ENCODE results near the gene CNTN5.

Gene CNTN5

DNA sequence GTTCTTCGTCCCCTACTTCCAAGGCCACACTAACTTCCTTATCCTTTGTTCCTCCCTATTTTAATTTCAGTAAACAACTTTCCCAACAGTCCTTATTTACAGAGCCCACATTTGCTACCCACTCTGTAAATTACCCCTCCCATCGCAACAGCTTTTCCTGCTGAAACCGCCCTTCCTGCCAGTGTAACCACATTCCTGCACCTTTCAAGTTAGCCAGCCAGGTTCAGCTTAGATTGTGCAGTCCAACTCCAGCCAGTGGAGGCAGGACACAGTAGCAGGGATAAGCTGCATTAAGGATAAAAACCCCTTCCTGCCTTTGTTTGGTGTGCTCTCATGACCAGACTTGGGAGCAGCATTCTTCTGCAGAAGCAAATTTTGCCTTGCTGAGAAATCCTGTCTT, 898.0 kb downstream of the CNTN5 start:
- TF ChIP-seq TEAD4 (IDR thresholded peaks at IDR 0.05), result no peak
- TF ChIP-seq YY1 (IDR thresholded peaks at IDR 0.05; ENCODE audit: low read depth), result no peak
- TF ChIP-seq NFIC (IDR thresholded peaks at IDR 0.05), result no peak
- TF ChIP-seq TAF1 (IDR thresholded peaks at IDR 0.05; ENCODE audit: low read depth), result no peak
- TF ChIP-seq USF1 (IDR thresholded peaks at IDR 0.05), result no peak
- no peak for TF ChIP-seq TCF12 (IDR thresholded peaks at IDR 0.05; ENCODE audit: low read depth)
- TF ChIP-seq FOXM1 (IDR thresholded peaks at IDR 0.05; ENCODE audit: borderline replicate concordance, low read depth), result no peak
- no peak for TF ChIP-seq EP300 (IDR thresholded peaks at IDR 0.05; ENCODE audit: borderline replicate concordance)
- TF ChIP-seq CREB1 (IDR thresholded peaks at IDR 0.05; ENCODE audit: low read depth), result no peak
- no peak for TF ChIP-seq REST (IDR thresholded peaks at IDR 0.05; ENCODE audit: low read depth)
- TF ChIP-seq, protein P1, sequence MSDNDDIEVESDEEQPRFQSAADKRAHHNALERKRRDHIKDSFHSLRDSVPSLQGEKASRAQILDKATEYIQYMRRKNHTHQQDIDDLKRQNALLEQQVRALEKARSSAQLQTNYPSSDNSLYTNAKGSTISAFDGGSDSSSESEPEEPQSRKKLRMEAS (IDR thresholded peaks at IDR 0.05), result no peak
- TF ChIP-seq RAD21 (IDR thresholded peaks at IDR 0.05; ENCODE audit: low read depth), result no peak

GRCh38 chr11:99920956-99921355, 900.2 kb downstream of the CNTN5 start:
- TF ChIP-seq FOXM1 (IDR thresholded peaks at IDR 0.05; ENCODE audit: borderline replicate concordance, low read depth), result no peak
- no peak for TF ChIP-seq YY1 (IDR thresholded peaks at IDR 0.05; ENCODE audit: low read depth)
- no peak for TF ChIP-seq EP300 (IDR thresholded peaks at IDR 0.05; ENCODE audit: borderline replicate concordance)
- TF ChIP-seq EGR1 (IDR thresholded peaks at IDR 0.05), result no peak
- no peak for TF ChIP-seq TEAD4 (IDR thresholded peaks at IDR 0.05)

GRCh38 chr11:99925968-99926367, 905.2 kb downstream of the CNTN5 start:
- TF ChIP-seq ZBTB7A (IDR thresholded peaks at IDR 0.05; ENCODE audit: low read depth), result no peak
- TF ChIP-seq RAD21 (IDR thresholded peaks at IDR 0.05; ENCODE audit: low read depth), result no peak
- TF ChIP-seq TEAD4 (IDR thresholded peaks at IDR 0.05), result no peak
- no peak for TF ChIP-seq EP300 (IDR thresholded peaks at IDR 0.05; ENCODE audit: borderline replicate concordance)
- TF ChIP-seq FOXM1 (IDR thresholded peaks at IDR 0.05; ENCODE audit: borderline replicate concordance, low read depth), result no peak
- TF ChIP-seq EGR1 (IDR thresholded peaks at IDR 0.05), result no peak
- no peak for TF ChIP-seq TCF12 (IDR thresholded peaks at IDR 0.05; ENCODE audit: low read depth)
- no peak for TF ChIP-seq CREB1 (IDR thresholded peaks at IDR 0.05; ENCODE audit: low read depth)
- no peak for TF ChIP-seq NFIC (IDR thresholded peaks at IDR 0.05)
- no peak for TF ChIP-seq REST (IDR thresholded peaks at IDR 0.05; ENCODE audit: low read depth)
- no peak for TF ChIP-seq USF1 (IDR thresholded peaks at IDR 0.05)
- TF ChIP-seq, protein P1 (IDR thresholded peaks at IDR 0.05), result no peak
- no peak for TF ChIP-seq TAF1 (IDR thresholded peaks at IDR 0.05; ENCODE audit: low read depth)
- TF ChIP-seq YY1 (IDR thresholded peaks at IDR 0.05; ENCODE audit: low read depth), result no peak
- TF ChIP-seq CEBPB (IDR thresholded peaks at IDR 0.05), result no peak

DNA sequence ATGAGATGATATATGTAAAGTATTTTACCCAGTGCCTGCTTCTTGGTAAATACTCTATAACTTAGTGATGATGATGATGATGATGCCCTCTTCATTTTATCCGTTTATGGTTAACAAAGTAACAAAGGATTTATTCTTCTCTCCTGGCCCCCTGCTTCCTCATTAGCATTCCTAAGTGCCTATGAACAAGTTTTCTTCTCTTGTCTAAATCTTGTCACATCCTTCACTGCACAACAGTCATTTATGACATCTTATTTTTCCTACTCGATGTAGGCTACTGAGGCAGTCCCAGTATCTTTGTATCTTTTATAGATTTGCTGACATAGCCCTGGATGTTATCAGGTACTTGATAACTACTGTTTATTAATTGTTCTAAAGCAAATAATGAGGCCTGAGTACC, 911.9 kb downstream of the CNTN5 start:
- no peak for TF ChIP-seq TAF1 (IDR thresholded peaks at IDR 0.05; ENCODE audit: low read depth)
- no peak for TF ChIP-seq TCF12 (IDR thresholded peaks at IDR 0.05; ENCODE audit: low read depth)
- TF ChIP-seq YY1 (IDR thresholded peaks at IDR 0.05; ENCODE audit: low read depth), result no peak
- TF ChIP-seq REST (IDR thresholded peaks at IDR 0.05; ENCODE audit: low read depth), result no peak
- no peak for TF ChIP-seq ZBTB7A (IDR thresholded peaks at IDR 0.05; ENCODE audit: low read depth)
- no peak for TF ChIP-seq USF1 (IDR thresholded peaks at IDR 0.05)
- no peak for TF ChIP-seq CEBPB (IDR thresholded peaks at IDR 0.05)
- no peak for TF ChIP-seq TEAD4 (IDR thresholded peaks at IDR 0.05)
- TF ChIP-seq CREB1 (IDR thresholded peaks at IDR 0.05; ENCODE audit: low read depth), result no peak
- TF ChIP-seq EGR1 (IDR thresholded peaks at IDR 0.05), result no peak
- TF ChIP-seq FOXM1 (IDR thresholded peaks at IDR 0.05; ENCODE audit: borderline replicate concordance, low read depth), result no peak
- TF ChIP-seq RAD21 (IDR thresholded peaks at IDR 0.05; ENCODE audit: low read depth), result no peak

Measured in Ishikawa (cell line).